ENCODE data around the gene LMAN2. TPM values are rescaled to one million over a fixed set of nuclear protein-coding genes. Genes with fewer than 3 reads are reported as not detected.
A peak's percentile ranks its signal among the peaks of the same experiment; 100 is the strongest.

The LMAN2 gene
- total RNA-seq, 2 experiments from 2014 or later = 133 to 140 TPM

DNA sequence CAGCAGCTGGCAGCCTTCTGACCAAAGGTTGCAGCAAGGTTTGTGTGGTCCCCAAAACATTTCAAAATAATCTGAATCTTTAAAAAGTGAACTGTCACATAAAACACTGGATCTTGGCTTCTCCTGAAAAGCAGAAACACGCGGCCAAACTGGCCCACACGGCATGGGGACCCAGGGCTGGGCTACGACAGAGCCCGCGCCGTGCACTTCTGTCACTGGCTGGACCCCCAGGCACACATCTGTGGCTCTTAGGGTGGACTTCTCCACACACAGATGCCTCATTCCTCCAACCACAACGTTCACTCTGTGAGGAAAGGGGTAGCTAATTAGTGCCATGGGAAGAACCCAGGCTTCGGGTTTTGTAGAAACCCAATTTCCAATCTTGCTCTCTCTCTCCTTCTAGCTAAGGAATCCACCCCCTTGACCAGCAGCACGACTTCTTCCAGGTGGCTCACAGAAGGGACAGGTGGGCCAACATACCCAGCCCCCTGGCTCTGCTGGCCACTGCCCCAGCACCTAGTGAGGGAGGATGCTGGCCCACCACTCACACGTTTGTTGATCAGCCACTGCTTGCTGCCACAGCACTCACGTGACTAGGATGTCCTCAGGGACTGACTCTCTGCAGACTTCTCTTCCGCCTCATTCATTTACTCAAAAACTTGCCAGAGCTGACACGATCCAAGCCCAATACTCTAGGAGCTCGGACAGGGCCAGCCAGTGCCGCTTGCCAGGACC, 17.9 kb downstream of the LMAN2 start:
- no peaks in the 10 kb centered on the region for H3K27me3 Mint-ChIP-seq
- H3K4me3 Mint-ChIP-seq = no peak overlapping the region
- no peak for DNase-seq
- H3K36me3 Mint-ChIP-seq = peaks cover 31% of the 10 kb centered on the region
- CTCF ChIA-PET = no interaction called here
- ATAC-seq = no peak
- peaks cover 11% of the 10 kb centered on the region for H3K4me1 Mint-ChIP-seq
- H3K27ac Mint-ChIP-seq = peak overlapping the region; percentile 64
- H3K9me3 Mint-ChIP-seq (ENCODE audit: low read depth) = no peaks in the 10 kb centered on the region

GRCh38 chr5:177332896-177333260, 18.6 kb downstream of the LMAN2 start:
- H3K4me1 Mint-ChIP-seq = peaks cover 15% of the 10 kb centered on the region
- no peaks in the 10 kb centered on the region for H3K9me3 Mint-ChIP-seq (ENCODE audit: low read depth)
- CTCF ChIA-PET = no interaction called here
- DNase-seq (no peak), ATAC-seq (no peak)
- H3K27ac Mint-ChIP-seq = no peak overlapping the region
- H3K4me3 Mint-ChIP-seq = no peak overlapping the region
- peaks cover 31% of the 10 kb centered on the region for H3K36me3 Mint-ChIP-seq
- no peaks in the 10 kb centered on the region for H3K27me3 Mint-ChIP-seq

- ATAC-seq (no peak), DNase-seq (no peak)
- Mint-ChIP-seq H3K9me3 (ENCODE audit: low read depth) (no peaks in the 10 kb centered on the region), H3K36me3 (peaks cover 32% of the 10 kb centered on the region), H3K4me1 (peaks cover 19% of the 10 kb centered on the region), H3K4me3 (no peak overlapping the region), H3K27me3 (no peaks in the 10 kb centered on the region), H3K27ac (no peak overlapping the region)
- CTCF ChIA-PET = interaction anchor here (0.8 to 1.6 kb wide), 2 partner anchors 14 to 15 kb away, joined by 3 to 8 read pairs; no protein-coding TSS in a partner anchor
Measured at GRCh38 chr5:177332031-177332895, 19.2 kb downstream of the LMAN2 start.

DNA sequence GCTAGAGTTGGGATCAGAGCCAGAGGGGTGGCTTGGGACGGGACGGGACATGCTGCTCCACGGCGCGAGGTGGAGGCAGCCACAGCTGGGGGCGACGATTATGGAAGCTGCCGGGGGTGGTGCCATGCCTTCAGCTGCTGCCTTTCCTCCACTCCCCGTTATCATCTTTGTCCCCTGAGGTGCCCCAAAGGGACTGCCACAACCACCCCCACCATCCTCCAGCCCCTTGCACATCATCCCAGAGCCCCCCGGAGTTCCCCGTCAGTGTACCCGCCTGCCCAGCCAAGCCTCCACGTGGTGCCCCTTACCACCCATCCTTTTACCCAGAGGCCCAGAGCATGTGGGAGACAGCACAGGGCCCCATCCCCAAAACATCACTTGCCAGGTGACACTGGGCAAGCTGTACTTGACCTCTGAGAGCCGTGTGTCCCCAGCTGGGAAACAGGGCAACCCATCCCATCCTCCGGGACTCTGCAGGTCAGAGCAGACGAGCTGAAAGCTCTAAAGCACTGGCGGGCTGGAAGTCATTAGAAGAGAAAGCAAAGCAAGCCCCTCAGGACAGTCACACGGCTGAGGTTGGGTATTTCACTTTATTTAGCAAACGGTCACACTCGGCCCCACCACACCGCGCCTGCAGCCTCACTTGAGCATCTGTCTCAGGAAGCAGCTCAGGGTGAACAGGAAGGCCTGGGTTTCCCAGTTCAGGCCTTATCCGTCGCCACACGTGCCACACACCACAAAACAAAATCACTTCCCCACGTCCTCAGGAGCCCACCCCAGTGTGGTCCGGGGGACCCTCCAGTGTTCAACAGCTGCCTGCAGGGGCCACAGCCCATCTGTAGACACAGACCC, 20.3 kb downstream of the LMAN2 start:
- no peak for ATAC-seq
- Mint-ChIP-seq H3K4me1 (peaks cover 19% of the 10 kb centered on the region), H3K9me3 (ENCODE audit: low read depth) (no peaks in the 10 kb centered on the region), H3K27me3 (no peaks in the 10 kb centered on the region), H3K4me3 (no peak overlapping the region), H3K36me3 (peaks cover 28% of the 10 kb centered on the region), H3K27ac (no peak overlapping the region)
- DNase-seq = no peak
- CTCF ChIA-PET = interaction anchor here (0.8 to 1.6 kb wide), 3 partner anchors 14 to 72 kb away, joined by 3 to 8 read pairs (median 4); no protein-coding TSS in a partner anchor

DNA sequence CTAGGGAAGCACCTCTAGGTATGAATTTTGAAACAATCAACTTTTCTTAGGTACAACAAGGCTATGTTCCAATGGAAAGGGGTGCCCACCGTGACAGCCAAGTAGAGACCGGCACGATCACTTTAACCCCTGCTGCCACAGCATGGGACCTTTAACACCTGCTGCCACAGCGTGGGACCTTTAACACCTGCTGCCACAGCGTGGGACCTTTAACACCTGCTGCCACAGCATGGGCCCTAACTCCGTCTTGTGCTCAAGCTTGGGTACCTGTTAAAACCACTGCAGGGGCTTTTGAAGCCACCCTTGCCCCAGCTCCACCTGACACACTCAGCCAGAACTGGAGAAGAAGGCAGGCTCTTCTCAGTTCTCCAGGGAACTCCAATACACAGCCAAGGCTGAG, 21.6 kb downstream of the LMAN2 start:
- H3K27me3 Mint-ChIP-seq = no peaks in the 10 kb centered on the region
- ATAC-seq (no peak), DNase-seq (no peak)
- H3K4me1 Mint-ChIP-seq = peaks cover 25% of the 10 kb centered on the region
- no peak overlapping the region for H3K4me3 Mint-ChIP-seq
- H3K36me3 Mint-ChIP-seq = peaks cover 20% of the 10 kb centered on the region
- no peaks in the 10 kb centered on the region for H3K9me3 Mint-ChIP-seq (ENCODE audit: low read depth)
- CTCF ChIA-PET = interaction anchor here (1.5 kb wide), 1 partner anchor 73 kb away, joined by 4 read pairs; no protein-coding TSS in a partner anchor
- no peak overlapping the region for H3K27ac Mint-ChIP-seq

DNA sequence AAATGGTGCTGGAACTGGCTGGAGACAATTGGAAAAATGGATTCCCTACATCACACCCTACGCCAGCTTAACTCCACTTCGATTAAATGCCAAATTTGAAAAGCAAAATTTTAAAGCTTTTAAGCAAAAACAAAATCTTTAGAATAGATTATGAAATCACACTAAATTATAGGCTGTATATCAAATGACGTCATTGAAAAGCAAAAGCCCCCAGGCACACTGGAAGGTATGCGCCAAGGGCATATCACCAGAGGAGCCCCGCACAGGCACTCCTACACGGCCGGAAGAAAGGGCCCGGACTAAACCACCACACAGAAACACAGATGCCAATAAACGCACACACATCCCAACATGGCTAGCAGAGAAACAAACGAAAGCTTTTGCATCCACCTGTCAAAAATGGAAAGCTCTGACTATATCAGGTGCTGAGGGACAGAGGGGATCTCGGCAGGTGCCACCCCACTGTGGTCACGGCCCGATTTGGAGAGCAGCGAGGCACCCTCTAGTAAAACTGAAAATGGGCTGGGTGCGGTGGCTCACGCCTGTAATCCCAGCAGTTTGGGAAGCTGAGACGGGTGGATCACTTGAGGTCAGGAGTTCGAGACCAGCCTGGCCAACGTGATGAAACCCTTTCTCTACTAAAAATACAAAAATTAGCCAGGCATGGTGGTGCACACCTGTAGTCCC, 22.8 kb downstream of the LMAN2 start:
- DNase-seq (no peak), ATAC-seq (no peak)
- H3K4me3 Mint-ChIP-seq = no peak overlapping the region
- peaks cover 31% of the 10 kb centered on the region for H3K4me1 Mint-ChIP-seq
- H3K36me3 Mint-ChIP-seq = peaks cover 17% of the 10 kb centered on the region
- peak overlapping the region; percentile 76 for H3K27ac Mint-ChIP-seq
- H3K9me3 Mint-ChIP-seq (ENCODE audit: low read depth) = no peaks in the 10 kb centered on the region
- no peaks in the 10 kb centered on the region for H3K27me3 Mint-ChIP-seq
- CTCF ChIA-PET = interaction anchor here (1.0 to 2.8 kb wide), 8 partner anchors 10 to 126 kb away, joined by 3 to 12 read pairs (median 6); no protein-coding TSS in a partner anchor

DNA sequence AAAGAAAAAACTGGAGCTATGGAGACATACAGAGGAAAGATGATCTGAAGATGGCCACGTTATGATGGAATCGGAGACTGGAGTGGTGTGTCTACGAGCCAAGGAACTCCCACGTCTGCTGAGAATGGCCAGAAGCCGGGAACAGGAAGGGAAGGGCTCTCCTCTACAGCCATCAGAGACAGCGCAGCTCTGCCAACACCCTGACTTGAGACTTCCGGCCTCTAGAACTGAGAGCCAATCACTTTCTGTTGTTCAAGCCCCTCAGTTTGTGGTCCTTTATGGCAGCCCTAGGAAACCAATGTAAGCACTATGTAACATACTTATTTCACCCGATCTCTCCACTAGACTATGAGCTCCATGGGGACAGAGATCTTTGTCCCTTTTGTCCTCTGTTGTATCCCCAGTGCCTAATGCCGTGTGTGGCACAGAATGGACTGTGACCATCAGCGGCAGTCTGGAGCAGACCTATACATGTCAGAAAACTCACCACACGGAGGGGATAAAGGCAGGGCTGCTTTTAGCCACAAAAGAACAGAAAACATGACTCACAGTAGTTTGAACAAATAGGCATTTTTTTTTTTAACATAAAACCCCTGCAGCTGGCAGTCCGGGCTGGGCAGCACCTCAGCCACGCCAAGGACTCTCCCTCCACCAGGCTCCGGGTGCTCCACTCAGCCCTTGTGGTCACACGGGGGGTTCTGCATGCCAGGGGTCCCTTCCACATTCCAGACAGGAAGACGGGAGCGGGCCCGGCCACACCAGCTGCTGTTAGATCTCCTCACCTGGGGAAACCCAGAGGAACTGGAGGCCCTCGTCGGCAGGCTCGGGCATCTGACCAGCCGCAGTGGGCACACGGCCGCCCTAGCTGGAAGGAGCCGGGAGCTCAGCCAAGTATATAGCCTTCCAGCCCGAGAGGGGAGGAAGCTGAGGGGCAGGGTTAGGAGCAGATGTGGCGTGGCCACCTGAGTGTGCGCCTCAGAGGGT, 23.6 kb downstream of the LMAN2 start:
- CTCF ChIA-PET = interaction anchor here (0.7 to 2.8 kb wide), 10 partner anchors 8 to 127 kb away, joined by 3 to 12 read pairs (median 5); no protein-coding TSS in a partner anchor
- Mint-ChIP-seq H3K36me3 (peaks cover 13% of the 10 kb centered on the region), H3K4me3 (peak overlapping the region; percentile 32), H3K27me3 (no peaks in the 10 kb centered on the region), H3K9me3 (ENCODE audit: low read depth) (no peaks in the 10 kb centered on the region), H3K4me1 (peaks cover 37% of the 10 kb centered on the region), H3K27ac (peak overlapping the region; percentile 76)
- peak; percentile 77 for ATAC-seq
- no peak for DNase-seq

DNA sequence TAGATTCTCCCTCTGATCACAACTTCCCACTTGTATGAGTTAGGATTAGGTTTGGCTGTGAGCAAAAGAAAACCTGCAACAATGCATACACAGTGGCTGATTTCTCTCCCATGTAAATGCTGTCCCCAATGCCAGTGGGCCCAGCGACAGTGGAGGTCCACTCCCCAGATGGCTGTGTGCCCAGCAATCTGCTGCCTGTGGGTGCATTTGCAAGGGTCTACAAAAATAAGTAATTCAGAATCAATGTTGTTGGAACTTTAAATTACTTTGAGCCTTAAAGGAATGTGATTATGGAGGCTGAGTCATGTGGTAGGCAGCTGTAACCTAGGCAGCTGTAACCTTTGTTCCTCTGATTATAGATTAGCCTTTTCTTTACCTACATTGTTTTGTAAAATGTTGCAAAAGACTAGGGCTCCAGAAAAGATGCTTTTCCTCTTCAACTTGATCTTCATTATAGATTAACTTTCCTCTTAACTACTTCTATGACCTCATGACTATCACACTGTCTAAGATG, 25.5 kb downstream of the LMAN2 start:
- H3K27me3 Mint-ChIP-seq = no peaks in the 10 kb centered on the region
- ATAC-seq (no peak), DNase-seq (no peak)
- peaks cover 18% of the 10 kb centered on the region for H3K36me3 Mint-ChIP-seq
- no peak overlapping the region for H3K4me3 Mint-ChIP-seq
- H3K27ac Mint-ChIP-seq = no peak overlapping the region
- no peaks in the 10 kb centered on the region for H3K9me3 Mint-ChIP-seq (ENCODE audit: low read depth)
- CTCF ChIA-PET = interaction anchor here (0.6 to 2.8 kb wide), 4 partner anchors 7 to 21 kb away, joined by 3 to 12 read pairs (median 3); no protein-coding TSS in a partner anchor
- peaks cover 32% of the 10 kb centered on the region for H3K4me1 Mint-ChIP-seq

DNA sequence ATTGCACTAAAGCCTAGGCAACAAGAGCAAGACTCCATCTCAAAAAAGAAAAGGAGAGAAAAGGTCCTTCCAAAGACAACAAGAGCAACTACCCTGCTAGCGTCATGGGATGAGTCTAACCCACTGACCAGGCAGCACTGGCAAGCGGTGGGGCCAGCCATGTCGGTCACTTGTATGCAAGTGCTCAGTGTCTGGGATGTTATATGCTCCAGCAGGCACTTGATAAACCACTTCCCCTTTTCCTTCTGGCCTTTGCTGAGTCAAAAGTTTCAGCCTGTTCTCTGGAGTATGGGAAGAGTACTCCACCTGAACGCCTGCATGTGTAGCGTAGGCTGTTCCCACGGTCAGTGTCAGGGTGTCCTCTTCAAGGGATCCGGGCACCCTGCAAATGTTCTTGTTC, 30.6 kb downstream of the LMAN2 start:
- H3K36me3 Mint-ChIP-seq = peaks cover 17% of the 10 kb centered on the region
- H3K27me3 Mint-ChIP-seq = no peaks in the 10 kb centered on the region
- no peak for DNase-seq
- CTCF ChIA-PET = interaction anchor here (4.8 to 6.7 kb wide), 3 partner anchors 11 to 83 kb away, joined by 25 to 60 read pairs (median 47); no protein-coding TSS in a partner anchor
- H3K27ac Mint-ChIP-seq = no peak overlapping the region
- ATAC-seq = no peak
- H3K4me3 Mint-ChIP-seq = no peak overlapping the region
- peaks cover 49% of the 10 kb centered on the region for H3K4me1 Mint-ChIP-seq
- H3K9me3 Mint-ChIP-seq (ENCODE audit: low read depth) = no peaks in the 10 kb centered on the region

DNA sequence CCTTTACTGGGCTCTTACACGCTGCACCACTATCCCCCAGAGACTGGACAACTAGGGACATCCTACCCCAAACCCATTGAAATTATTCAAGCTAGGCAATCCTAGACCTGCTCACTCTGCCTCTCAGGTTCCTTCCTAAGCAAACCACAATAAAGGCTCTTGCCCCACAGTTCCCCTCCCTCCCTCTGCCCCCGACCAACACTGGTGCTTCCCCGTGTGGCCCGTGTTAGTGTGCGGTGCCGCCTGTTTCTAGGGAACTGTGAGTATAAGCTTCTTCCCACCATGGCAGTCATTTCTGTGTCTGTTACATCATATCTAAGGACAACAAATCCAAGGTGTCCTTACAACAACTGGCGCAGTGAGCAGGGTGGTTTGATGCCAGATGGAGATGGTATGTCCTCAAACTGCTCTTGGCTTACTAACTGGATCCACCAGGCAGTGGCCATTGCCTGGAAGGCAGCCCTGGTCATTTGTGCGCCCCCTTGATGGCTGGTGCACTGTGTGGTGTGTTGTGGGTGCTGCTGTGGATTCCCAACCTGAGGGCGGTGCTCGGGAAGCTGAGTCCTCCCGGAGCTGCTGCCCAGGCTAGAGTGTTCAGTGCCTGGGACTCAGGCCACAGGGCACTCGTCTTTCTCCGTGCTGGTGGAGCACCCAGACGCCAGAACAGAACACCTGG, 31.4 kb downstream of the LMAN2 start:
- no peak for DNase-seq
- H3K9me3 Mint-ChIP-seq (ENCODE audit: low read depth) = no peaks in the 10 kb centered on the region
- H3K4me1 Mint-ChIP-seq = peaks cover 48% of the 10 kb centered on the region
- H3K4me3 Mint-ChIP-seq = no peak overlapping the region
- no peak overlapping the region for H3K27ac Mint-ChIP-seq
- H3K27me3 Mint-ChIP-seq = no peaks in the 10 kb centered on the region
- no peak for ATAC-seq
- CTCF ChIA-PET = interaction anchor here (0.8 to 6.7 kb wide), 13 partner anchors 11 to 187 kb away, joined by 3 to 60 read pairs (median 3); partner anchors contain the start of genes LMAN2, NSD1 and PRR7
- H3K36me3 Mint-ChIP-seq = peaks cover 17% of the 10 kb centered on the region

- H3K4me1 Mint-ChIP-seq = peaks cover 48% of the 10 kb centered on the region
- no peak overlapping the region for H3K27ac Mint-ChIP-seq
- CTCF ChIA-PET = interaction anchor here (0.7 to 6.7 kb wide), 31 partner anchors 8 to 204 kb away, joined by 3 to 60 read pairs (median 5); partner anchors contain the start of genes LMAN2, PRELID1, RAB24 and RGS14
- ATAC-seq = peak; percentile 76
- H3K4me3 Mint-ChIP-seq = no peak overlapping the region
- H3K9me3 Mint-ChIP-seq (ENCODE audit: low read depth) = no peaks in the 10 kb centered on the region
- peak; percentile 87 for DNase-seq
- no peaks in the 10 kb centered on the region for H3K27me3 Mint-ChIP-seq
- H3K36me3 Mint-ChIP-seq = peaks cover 13% of the 10 kb centered on the region
Measured at GRCh38 chr5:177317959-177318377, 33.5 kb downstream of the LMAN2 start.
